HG02642 (cell line): ENCODE data around the gene TXN2.

ENCODE experiments used
- ATAC-seq: cut with Tn5 transposase; IDR thresholded peaks from one replicate; pipeline ENCODE4 v1.9.1; 2021; ENCODE audit warnings: mild to moderate bottlenecking; ENCODE audit not compliant: unreplicated experiment, poor library complexity

The TXN2 gene

GRCh38 chr22:36491155-36491554 is 9.7 kb upstream of the TXN2 start:
- ATAC-seq = no peak

GRCh38 chr22:36486619-36487384 is 5.4 kb upstream of the TXN2 start:
- no peak for ATAC-seq

GRCh38 chr22:36480941-36481392 is 473 bp downstream of the TXN2 start:
- ATAC-seq = no peak

- ATAC-seq = no peak
These were observed 2.5 kb downstream of the TXN2 start for GRCh38 chr22:36478966-36479365.

- no peak for ATAC-seq
These were observed 6.1 kb downstream of the TXN2 start for GRCh38 chr22:36475341-36475740.

GRCh38 chr22:36472689-36473088 is 8.8 kb downstream of the TXN2 start:
- ATAC-seq = no peak

- no peak for ATAC-seq
These were observed 10.1 kb downstream of the TXN2 start for GRCh38 chr22:36471341-36471821.

- no peak for ATAC-seq
These were observed 10.5 kb downstream of the TXN2 start for GRCh38 chr22:36470994-36471331.

- no peak for ATAC-seq
These were observed 11.1 kb downstream of the TXN2 start for GRCh38 chr22:36470162-36470993.

- ATAC-seq = no peak
These were observed 12.2 kb downstream of the TXN2 start for GRCh38 chr22:36469094-36469710.

GRCh38 chr22:36467946-36468345 is 13.5 kb downstream of the TXN2 start:
- ATAC-seq = no peak

GRCh38 chr22:36467042-36467810 is 14.2 kb downstream of the TXN2 start:
- no peak for ATAC-seq

- ATAC-seq = no peak
These were observed 15.2 kb downstream of the TXN2 start for GRCh38 chr22:36466258-36466657.

GRCh38 chr22:36465232-36466021 is 16.0 kb downstream of the TXN2 start:
- no peak for ATAC-seq

- no peak for ATAC-seq
These were observed 16.7 kb downstream of the TXN2 start for GRCh38 chr22:36464715-36465231.

- ATAC-seq = no peak
These were observed 17.7 kb downstream of the TXN2 start for GRCh38 chr22:36463783-36464184.

GRCh38 chr22:36461665-36462649 is 19.5 kb downstream of the TXN2 start:
- ATAC-seq = no peak

GRCh38 chr22:36460202-36460601 is 21.2 kb downstream of the TXN2 start:
- ATAC-seq = no peak
